ENCODE data around the gene SRGAP3. TPM values are rescaled to one million over a fixed set of nuclear protein-coding genes. Genes with fewer than 3 reads are reported as not detected.

SRGAP3 gene
- total RNA-seq, 1 experiment from 2014 or later, result 0.69 TPM

GRCh38 chr3:9193633-9194195, 55.7 kb downstream of the SRGAP3 start:
- ChIA-PET POLR2A (ENCODE audit: low non-redundant PET) (no interaction called here), CTCF (no interaction called here)
- TF ChIP-seq CTCF (conservative IDR thresholded peaks at IDR 0.05; ENCODE audit: low read depth, low read length) (no peak), EZH2 (IDR thresholded peaks at IDR 0.05; ENCODE audit: borderline replicate concordance, low read depth, low read length, poor library complexity, severe bottlenecking) (no peak)
- no peak overlapping the region for H3K27ac ChIP-seq (ENCODE audit: low read depth, low read length, poor library complexity, severe bottlenecking)
- H3K4me1 ChIP-seq (ENCODE audit: insufficient read depth, low read length, poor library complexity, severe bottlenecking), result no peaks in the 10 kb centered on the region
- no peak overlapping the region for H3K4me3 ChIP-seq (ENCODE audit: low read depth, low read length, poor library complexity, severe bottlenecking)
- peaks cover 11% of the 10 kb centered on the region for H3K27me3 ChIP-seq (replicated peaks; ENCODE audit: insufficient read depth, low read depth, low read length, poor library complexity)
- BruUV-seq (replicated peaks), result no TSS peak
- no peaks in the 10 kb centered on the region for H3K36me3 ChIP-seq (ENCODE audit: insufficient read depth, low read length, poor library complexity, severe bottlenecking)
- intact Hi-C loops (cut with micrococcal nuclease; ENCODE audit: unreplicated experiment), result no loop called here
- H3K9me3 ChIP-seq (ENCODE audit: low read depth, low read length, poor library complexity, severe bottlenecking), result no peaks in the 10 kb centered on the region
- no peak for DNase-seq (ENCODE audit: low spot score)

GRCh38 chr3:9193211-9193610, 56.2 kb downstream of the SRGAP3 start:
- CTCF ChIA-PET, result no interaction called here
- DNase-seq (ENCODE audit: low spot score), result no peak
- intact Hi-C loops (cut with micrococcal nuclease; ENCODE audit: unreplicated experiment), result no loop called here
- no peak overlapping the region for H3K4me3 ChIP-seq (ENCODE audit: low read depth, low read length, poor library complexity, severe bottlenecking)
- TF ChIP-seq EZH2 (IDR thresholded peaks at IDR 0.05; ENCODE audit: borderline replicate concordance, low read depth, low read length, poor library complexity, severe bottlenecking) (no peak), CTCF (conservative IDR thresholded peaks at IDR 0.05; ENCODE audit: low read depth, low read length) (no peak)
- H3K36me3 ChIP-seq (ENCODE audit: insufficient read depth, low read length, poor library complexity, severe bottlenecking), result no peaks in the 10 kb centered on the region
- POLR2A ChIA-PET (ENCODE audit: low non-redundant PET), result no interaction called here
- no TSS peak for BruUV-seq (replicated peaks)
- no peaks in the 10 kb centered on the region for H3K4me1 ChIP-seq (ENCODE audit: insufficient read depth, low read length, poor library complexity, severe bottlenecking)
- H3K27ac ChIP-seq (ENCODE audit: low read depth, low read length, poor library complexity, severe bottlenecking), result no peak overlapping the region
- H3K9me3 ChIP-seq (ENCODE audit: low read depth, low read length, poor library complexity, severe bottlenecking), result no peaks in the 10 kb centered on the region
- H3K27me3 ChIP-seq (replicated peaks; ENCODE audit: insufficient read depth, low read depth, low read length, poor library complexity), result peaks cover 15% of the 10 kb centered on the region

- H3K36me3 ChIP-seq (ENCODE audit: insufficient read depth, low read length, poor library complexity, severe bottlenecking), result no peaks in the 10 kb centered on the region
- TF ChIP-seq CTCF (conservative IDR thresholded peaks at IDR 0.05; ENCODE audit: low read depth, low read length), result no peak
- no peak for TF ChIP-seq EZH2 (IDR thresholded peaks at IDR 0.05; ENCODE audit: borderline replicate concordance, low read depth, low read length, poor library complexity, severe bottlenecking)
- no peaks in the 10 kb centered on the region for H3K9me3 ChIP-seq (ENCODE audit: low read depth, low read length, poor library complexity, severe bottlenecking)
- H3K4me3 ChIP-seq (ENCODE audit: low read depth, low read length, poor library complexity, severe bottlenecking), result no peak overlapping the region
- peaks cover 23% of the 10 kb centered on the region for H3K27me3 ChIP-seq (replicated peaks; ENCODE audit: insufficient read depth, low read depth, low read length, poor library complexity)
- H3K4me1 ChIP-seq (ENCODE audit: insufficient read depth, low read length, poor library complexity, severe bottlenecking), result no peaks in the 10 kb centered on the region
- no TSS peak for BruUV-seq (replicated peaks)
- intact Hi-C loops (cut with micrococcal nuclease; ENCODE audit: unreplicated experiment), result no loop called here
- ChIA-PET CTCF (no interaction called here), POLR2A (ENCODE audit: low non-redundant PET) (no interaction called here)
- no peak for DNase-seq (ENCODE audit: low spot score)
- H3K27ac ChIP-seq (ENCODE audit: low read depth, low read length, poor library complexity, severe bottlenecking), result no peak overlapping the region
Measured at GRCh38 chr3:9192248-9193025, 57.0 kb downstream of the SRGAP3 start.

Data from A673 (cell line).